ENCODE data around the gene MINDY4.
"Not testable (repeated sequence)": the region's sequence is repeated elsewhere in the genome, so short reads cannot be mapped to it uniquely, and the experiment has no call there.

MINDY4 gene

DNA sequence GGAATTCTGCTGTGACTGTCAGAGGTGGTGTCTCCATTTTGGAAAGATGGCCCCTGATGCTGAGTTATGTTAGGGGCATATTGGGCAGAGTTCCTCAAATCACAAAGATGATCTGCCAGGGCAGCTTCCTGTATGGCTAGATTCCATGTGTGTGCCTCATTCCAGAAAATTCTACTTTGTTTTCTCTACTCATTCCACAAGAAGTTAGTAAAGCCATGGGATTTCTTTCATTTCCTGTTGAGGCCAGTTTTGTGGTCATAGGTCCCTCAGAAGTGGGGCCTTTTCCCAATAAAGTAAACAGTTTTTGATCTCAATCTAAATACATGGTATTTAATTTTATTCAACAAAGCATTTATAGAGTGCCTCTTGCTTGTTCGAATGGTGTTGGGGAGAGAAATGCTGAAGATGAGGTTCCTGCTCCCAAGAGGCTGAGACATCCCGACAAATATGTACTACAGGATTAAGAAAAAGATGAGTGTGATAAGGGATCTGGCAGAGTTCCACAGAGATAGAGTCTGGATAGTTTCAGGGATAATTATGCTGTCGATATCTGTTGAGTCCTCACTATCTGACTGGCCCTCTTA lies 33.0 kb downstream of the MINDY4 start:
- DNase-seq (ENCODE audit: low read depth), result peak; percentile 86

DNA sequence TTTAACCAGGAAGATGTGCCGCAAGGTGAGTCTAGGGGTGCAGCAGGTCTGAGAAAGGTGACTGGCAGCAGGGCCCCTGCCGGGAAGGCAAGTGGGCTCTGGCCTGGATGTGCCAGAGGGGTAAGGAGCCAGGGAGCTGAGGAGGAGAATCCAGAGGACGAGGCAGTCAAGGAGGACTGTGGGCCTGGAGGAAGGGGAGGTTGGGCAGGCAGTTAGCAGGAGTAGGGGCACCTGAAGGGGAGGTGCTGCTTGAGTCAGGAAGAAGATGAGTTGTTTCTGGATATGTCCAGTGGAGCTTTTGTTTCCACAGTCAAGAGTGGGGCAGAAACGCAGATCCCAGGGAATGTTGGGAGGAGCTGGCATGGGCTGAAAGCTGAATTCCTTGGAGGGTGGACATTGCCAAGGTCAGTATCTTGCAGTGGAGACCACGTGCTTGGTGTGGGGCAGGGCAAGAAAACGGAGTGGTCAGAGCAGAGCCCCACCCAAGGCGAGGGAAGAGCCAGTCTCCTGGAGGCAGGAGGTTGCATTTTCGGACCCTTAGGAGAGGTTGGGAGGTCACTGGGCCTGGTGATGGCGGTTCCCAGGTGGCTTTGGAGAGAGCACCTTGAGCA lies 34.0 kb downstream of the MINDY4 start:
- DNase-seq (ENCODE audit: low read depth), result no peak

DNA sequence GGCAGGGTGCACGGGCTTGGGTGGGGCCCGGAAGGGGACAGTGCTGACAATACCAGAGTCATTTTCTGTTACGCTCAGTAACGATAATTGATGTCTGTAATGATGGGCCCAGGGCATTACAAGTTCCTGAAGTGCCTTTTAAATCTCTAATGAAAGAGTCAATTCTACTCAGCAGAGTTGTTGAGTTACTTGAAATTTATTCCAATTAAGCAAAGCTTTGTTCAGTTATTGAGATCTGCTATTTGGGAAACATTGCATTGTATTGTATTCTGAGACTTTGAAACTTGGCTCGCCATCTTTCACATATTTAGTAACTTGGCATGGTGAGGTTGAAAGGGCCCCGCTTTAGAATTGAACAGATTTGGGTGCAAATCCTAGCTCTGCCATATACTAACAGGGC lies 34.7 kb downstream of the MINDY4 start:
- no peak for DNase-seq (ENCODE audit: low read depth)

DNA sequence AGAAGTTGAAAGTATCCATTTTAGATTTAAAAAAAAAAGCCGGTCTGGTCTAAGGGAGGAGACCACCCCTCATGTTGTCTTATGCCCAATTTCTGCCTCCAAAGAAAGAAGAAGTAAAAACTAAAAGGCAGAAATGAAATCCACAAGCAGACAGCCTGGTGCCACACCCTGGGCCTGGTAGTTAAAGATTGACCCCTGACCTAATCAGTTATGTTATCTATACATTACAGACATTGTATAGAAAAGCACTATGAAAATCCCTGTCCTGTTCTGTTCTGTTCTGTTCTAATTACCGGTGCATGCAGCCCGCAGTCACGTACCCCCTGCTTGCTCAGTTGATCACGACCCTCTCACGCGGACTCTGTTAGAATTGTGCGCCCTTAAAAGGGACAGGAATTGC lies 36.3 kb downstream of the MINDY4 start:
- not testable (repeated sequence) for DNase-seq (ENCODE audit: low read depth)

DNA sequence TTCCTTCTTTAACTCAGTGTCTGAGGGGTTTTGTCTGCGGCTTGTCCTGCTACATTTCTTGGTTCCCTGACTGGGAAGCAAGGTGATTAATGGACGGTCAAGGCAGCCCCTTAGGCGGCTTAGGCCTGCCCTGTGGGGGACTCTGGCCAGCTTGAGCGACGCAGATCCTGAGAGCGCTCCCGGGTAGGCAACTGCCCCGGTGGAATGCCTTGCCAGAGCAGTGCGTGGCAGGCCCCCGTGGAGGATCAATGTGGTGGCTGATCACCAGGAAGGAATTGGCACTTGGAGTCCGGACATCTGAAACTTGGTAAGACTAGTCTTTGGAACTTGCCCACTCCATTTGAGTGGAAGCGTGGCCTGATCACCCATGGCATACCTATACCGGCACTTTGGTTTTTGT lies 36.7 kb downstream of the MINDY4 start:
- not testable (repeated sequence) for DNase-seq (ENCODE audit: low read depth)

DNA sequence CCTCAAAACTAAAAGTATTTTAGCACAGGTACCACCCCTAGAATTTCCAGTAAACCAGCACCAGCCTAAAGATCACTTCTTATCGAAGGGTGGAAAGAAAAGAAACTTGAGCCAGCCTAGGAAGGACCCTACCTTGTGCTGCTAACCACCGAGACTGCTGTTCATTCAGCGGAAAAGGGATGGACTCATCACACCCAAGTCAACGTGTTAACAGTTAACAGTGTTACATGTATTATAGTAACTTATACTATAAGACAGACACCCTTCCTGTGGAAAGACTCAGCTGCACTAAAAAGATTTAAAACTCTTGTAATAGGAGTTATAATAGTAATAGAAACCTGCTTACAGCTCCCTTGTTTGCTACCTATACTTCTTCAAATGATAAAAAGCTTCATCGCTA lies 39.8 kb downstream of the MINDY4 start:
- no peak for DNase-seq (ENCODE audit: low read depth)

DNA sequence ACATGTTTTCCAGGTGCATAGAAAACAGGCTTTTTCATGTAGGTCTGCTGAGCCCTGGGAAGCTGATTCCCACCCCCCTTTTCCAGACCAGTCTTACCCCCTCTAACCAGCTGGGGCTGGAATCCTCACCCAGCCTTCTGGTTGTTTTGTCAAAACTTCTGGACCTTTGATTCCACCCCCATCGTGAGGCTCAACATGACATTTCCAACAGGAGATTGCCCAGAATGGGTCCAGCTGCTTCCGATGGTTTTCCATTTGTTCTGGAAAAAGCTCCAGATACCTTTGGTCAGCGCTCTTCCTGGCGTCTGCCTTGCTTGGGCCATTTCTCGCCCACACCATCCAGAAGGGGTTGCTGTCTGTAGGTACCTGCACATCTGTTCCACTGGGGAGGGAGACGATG lies 41.5 kb downstream of the MINDY4 start:
- no peak for DNase-seq (ENCODE audit: low read depth)

DNA sequence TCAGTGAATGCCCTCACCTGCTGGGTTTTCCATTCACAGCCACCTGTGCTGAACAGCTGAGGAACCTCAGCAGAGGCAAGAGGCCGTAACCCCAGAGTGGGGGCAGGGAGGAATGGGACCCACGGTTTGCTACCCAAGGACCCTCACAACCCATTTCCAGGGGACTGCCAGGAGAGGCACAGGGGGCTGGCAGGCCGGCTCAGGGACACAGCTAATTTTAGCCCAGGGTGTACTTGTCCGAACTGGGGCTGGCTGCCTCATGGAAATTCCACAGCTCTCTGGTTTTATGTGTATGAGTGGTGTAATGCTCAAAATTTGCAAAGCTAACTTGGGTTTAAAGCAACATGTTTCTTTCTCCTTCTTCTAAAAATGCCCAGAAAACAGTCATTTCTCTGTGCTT lies 42.2 kb downstream of the MINDY4 start:
- no peak for DNase-seq (ENCODE audit: low read depth)

DNA sequence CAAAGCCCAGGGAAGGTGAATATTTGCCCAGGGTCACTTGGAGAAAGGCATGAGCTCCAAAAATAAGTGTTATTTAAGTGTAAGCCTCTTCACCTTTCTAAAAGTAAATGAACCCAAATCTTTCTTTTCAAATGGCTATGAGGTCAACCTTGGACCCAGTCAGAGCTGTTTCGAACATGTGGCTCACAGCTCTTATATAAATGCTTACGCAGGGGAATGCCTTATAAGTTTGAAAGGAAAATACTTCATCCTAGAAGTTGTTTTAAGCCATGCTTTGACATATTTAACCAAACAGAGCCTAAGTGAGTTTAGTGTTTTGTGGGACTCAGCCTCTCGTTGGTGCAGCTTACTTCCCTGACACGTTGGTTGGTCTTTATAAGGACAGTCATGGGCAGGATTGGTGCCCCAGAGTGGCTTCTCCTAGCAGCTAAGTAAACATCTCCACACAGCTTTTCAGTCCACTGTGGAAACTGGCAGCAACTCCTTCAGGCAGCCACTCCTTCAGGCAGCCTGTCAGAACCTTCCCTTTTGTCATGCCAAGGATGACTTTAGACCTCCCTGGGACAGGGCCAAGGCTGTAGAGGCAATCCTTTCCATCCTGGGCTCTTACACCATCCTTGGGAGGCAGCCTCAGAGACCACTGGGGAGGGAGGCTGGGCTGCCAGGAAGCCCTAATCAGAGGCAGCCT lies 43.6 kb downstream of the MINDY4 start:
- peak; percentile 95 for DNase-seq (ENCODE audit: low read depth)

DNA sequence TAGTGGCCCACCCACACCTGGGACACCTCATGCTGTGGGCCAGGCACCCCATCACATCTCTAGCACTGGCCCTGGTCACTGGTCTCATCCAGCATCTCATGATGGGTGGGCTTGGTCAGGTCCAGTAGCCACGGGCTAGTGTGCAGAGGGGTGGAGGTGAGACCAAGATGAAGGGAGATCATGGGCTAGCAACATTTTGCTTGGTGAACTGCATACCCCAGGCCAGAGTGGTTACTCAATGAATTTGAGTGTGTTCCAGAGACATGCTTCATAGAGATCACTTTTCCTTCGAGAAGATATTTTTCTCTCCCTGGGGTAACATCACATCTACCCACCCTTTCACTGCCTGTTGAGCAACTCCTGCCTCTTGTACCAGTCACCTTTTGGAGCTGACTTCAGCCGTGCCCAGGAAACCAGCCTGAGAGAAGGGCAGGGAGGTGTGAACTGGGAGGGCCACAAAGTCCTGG lies 44.2 kb downstream of the MINDY4 start:
- DNase-seq (ENCODE audit: low read depth), result peak; percentile 91

DNA sequence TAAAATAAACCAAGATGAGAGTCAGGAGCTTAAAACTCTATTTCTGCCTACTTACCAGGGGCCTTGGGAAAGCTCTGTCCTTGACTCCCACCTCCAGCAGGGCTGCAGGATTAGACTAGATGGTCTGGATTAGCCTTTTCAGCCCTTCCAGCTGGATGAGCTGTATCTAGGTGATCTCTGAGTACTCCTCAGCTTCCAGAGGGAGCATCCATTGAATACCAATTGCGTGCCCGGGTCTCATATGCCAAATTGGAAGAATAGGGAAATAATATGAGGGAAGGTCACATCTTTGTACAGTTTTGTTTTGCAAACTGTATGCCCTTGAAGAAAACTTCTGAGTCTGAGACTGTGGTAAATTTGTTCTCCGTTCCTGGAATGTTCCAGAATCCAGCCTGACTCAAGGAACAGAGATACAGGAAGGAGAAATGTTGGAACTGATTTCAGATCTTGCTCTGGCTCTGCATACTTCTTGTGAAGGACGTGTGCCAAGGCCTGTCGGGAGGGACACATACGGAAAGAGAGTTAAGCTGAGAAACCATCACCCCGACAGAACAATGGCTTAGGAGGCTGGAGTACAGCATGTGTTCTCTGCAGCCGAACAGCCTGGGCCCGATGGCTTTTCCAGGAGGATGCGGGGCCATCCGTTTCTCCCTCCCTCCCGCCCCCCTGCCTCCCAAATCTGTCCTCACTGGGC lies 44.9 kb downstream of the MINDY4 start:
- peak; percentile 38 for DNase-seq (ENCODE audit: low read depth)

DNA sequence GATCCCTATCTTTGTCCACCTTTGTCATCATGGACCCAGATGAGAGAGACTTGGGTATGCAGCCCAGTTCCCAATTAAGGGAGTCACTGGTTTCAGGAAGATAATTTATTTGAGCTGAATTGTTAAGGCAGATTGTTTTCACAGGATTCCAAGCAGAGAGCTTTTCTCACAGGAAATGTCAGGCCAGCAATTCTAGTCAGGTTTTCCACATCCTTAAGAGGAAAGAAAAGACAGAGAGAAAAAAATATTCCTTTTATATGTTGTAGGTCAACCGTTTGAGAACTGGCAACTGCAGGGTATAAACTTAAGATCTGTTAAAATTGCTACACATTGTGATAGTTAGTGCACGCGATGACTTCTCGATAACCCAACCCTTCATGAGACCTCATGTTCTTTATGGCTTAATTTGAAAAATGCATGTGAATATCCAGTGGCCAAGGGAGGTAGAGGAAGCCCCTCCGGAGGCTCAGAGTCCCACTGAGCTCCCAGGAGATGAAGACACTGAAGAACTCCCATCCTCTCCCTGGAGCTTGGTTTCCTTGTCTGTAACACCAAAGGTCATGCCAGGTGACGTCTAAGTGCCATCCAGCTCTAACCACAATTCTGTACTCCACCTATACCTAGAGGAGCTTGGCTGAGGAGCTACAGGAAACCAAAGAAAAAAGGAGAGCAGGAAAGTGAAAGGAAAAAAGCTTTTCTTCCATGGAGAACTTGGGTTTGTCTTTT lies 45.6 kb downstream of the MINDY4 start:
- DNase-seq (ENCODE audit: low read depth), result peak; percentile 18

DNA sequence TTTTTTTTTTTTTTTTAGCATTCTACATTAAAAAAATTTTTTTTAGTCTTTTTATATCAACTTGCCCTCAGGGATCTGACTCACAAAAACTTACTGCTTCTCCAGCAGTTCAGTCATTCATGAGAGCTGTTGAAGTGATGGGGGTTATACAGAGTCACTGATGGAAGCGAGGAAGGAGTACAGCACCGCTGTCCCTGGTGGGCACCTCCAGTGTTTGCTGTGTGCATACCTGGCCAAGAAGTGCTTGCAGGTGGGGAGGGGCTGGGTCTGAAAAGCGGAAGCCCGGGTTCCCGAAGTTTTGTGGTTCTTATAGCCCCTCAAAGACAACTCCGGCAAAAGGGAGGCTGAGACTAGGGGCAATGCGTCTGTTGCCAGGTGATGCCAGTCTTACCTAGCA lies 46.2 kb downstream of the MINDY4 start:
- DNase-seq (ENCODE audit: low read depth), result peak; percentile 37

DNA sequence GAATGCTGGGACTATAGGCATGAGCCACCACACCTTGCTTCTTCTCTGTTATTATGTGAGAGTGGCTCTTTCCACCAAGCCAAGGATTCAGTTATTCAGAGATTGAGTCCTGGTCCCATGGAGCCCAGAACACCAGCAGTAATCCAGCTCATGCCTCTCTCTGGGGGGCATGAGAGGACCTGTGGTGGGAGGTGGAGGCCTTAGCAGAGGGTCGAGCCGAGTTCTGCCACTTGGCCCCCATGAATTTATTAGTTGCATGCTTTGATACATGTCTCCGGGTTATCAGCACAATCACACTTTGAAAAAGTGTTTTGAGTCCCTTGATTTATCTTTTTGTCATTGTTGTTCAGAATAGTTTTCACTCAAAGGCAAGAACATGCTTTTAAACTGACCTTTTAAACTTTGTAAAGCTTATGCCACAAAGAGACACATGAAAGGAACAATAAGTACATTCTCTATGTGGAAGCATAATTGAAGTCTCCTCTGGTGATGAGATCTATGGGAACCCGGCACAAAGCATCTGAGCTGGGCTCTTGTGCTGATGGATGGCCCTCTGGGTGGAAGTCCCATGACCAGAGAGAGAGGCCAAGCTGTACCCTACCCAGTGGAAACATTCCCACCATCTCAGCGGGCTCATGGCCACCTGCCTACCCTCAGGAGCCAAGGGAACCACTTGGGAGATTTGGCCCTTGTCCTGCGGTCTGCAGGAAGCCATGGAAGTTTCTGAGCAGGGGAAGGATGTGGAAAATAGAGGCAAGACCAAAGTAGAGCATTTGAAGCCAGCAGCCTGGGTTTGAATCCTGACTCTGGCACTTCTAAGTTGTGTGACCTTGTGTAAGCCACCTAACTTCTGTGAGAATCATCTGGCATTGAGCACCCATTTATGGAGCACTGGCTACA lies 53.9 kb downstream of the MINDY4 start:
- no peak for DNase-seq (ENCODE audit: low read depth)

DNA sequence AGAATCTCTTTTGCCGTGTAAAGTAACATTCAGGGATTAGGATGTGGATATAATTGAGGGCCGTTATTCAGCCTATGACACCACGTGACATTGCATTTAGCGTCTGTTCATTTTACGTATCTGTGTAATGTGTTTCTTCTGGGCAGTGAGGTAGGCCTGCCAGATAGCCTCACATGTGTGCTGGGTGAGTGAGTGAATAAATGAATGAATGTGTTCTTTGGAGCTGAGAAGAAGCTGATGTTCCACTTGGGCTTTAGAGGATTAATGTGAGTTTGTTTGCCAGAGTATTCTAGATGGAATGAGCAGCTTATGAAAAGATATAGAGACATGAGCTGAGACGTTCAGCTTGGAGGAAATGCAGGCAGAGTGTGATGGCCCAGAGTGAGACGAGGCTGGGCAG lies 55.0 kb downstream of the MINDY4 start:
- no peak for DNase-seq (ENCODE audit: low read depth)

DNA sequence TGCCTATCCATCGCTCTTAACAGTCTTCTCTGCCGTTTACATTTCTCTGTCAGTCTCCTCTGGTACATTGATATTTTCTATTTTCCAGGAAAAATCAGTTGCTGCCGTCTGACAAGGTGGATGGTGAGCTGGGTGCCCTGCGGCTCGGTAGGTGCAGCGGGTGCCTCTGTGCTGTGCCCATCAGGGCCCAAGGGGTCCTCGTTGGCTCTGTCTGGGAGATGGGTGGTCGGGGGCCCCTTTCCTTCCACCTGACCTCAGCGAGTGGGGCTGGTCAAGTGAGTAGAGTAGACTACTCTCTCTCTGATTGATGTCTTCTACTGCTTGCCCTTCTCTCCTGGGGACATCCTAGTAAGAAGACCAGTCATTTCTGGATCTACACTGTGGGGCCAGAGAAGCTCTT lies 57.4 kb downstream of the MINDY4 start:
- no peak for DNase-seq (ENCODE audit: low read depth)

DNA sequence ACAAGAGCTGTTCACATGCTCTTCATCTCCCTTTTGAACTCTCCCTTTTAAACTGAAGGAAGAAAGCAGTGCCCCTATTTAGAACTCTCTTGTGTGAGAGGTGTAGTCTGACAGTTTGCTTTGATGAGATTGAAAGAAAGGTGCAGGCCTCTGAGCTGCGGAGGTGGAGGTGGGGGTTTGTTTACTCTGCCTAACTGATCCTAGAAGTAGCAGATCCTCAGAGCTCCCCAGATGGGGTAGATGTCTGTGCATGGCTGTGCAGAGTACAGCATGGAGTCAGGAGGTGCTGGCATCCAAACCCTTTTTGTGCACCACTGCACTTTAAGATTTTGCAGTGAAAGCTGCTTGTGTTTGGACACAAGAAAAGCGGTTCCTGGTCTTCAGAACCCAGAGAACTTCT lies 58.3 kb downstream of the MINDY4 start:
- no peak for DNase-seq (ENCODE audit: low read depth)

DNA sequence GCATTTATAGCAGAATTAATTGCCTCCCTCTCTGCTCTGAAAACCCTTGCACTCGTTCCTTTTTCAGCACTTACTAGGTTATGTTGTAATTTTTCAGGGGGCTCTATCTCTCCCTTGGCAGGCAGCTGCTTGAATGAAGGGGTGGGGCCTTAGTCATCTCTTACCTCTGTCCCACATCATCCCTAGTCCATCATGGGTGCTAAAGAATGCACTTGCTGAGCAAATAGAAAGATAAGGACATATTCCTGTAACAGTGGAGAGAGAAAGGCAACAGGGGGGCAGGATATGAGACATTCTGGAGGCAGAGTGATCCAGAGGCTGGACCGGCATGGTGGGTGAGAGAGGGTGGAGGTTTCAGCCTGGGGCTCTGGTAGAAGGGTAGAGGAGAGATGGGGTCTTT lies 60.0 kb downstream of the MINDY4 start:
- DNase-seq (ENCODE audit: low read depth), result no peak

DNA sequence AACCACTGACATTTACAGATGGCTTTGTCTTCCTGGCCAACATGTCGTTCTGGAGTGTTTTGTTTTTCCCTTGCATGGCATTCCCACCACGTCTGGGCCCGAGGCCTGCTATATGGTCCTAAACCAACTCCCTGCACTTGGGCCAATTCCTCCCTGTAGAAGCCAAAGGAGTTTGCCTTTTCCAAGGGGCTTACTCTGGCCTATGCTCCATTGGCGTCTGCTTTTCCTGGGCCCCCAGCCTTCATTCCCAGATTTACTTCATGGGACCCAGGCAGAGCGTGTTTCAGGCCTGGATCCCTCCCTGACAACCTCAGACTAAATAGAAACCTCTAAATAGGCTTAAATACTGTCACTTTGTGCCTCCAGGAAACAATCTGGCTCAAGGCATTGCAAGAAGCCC lies 60.7 kb downstream of the MINDY4 start:
- DNase-seq (ENCODE audit: low read depth), result no peak

DNA sequence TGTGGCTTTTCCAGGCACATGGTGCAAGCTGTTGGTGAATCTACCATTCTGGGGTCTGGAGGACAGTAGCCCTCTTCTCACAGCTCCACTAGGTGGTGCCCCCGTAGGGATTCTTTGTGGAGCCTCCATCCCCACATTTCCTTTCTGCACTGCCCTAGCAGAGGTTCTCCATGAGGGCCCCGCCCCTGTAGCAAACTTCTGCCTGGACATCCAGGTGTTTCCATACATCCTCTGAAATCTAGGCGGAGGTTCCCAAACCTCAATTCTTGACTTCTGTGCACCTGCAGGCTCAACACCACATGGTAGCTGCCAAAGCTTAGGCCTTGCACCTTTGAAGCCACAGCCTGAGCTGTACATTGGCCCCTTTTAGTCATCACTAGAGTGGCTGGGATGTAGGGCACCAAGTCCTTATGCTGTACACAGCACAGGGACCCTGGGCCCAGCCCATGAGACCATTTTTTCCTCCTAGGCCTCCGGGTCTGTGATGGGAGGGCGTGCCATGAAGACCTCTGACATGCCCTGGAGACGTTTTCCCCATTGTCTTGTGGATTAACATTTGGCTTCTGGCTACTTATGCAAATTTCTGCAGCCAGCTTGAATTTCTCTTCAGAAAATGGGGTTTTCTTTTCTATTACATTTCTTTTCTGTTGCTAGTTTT lies 62.9 kb downstream of the MINDY4 start:
- not testable (repeated sequence) for DNase-seq (ENCODE audit: low read depth)
